GM08714 (cell line): ENCODE data around the gene CXCL6.

ENCODE experiments used
- H3K4me3 ChIP-seq: fragments of 200-500 bp; sonication (Bioruptor generic); 2 replicates; pipeline ENCODE4 v1.5.1; 2014; ENCODE audit warnings: mild to moderate bottlenecking, low read length, inconsistent platforms
- ZNF274 ChIP-seq: IDR thresholded peaks from 2 replicates; pipeline ENCODE4 v1.6.1; 2012; ENCODE audit warnings: mild to moderate bottlenecking, low read depth, low read length

The CXCL6 gene

DNA sequence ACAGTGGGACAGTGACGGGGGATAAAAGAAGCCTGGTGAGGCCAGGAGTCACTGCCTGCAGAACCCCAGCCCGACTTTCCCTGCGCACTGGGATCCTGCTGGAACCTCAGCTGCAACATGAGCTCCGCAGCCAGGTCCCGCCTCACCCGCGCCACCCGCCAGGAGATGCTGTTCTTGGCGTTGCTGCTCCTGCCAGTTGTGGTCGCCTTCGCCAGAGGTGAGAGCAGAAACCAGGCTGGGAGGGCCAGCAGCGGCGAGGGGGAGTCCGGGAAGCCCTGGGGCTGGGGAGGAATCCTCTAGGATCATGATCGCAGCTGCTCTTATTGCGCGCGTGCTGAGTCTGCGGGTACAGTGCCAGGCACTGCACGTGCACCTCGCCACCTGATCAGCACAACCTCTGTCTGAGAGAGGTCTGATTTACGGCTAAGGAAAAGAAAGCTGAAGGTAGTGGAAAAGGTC is 16.8 kb downstream of the CXCL6 start, which contains the start of gene PF4V1:
PF4V1 (plus strand) TSS at position 51 of the 459 bp plus-strand sequence; CDS start at position 118, 67 bp downstream.
- H3K4me3 ChIP-seq = no peak within 1 kb of the TSS

DNA sequence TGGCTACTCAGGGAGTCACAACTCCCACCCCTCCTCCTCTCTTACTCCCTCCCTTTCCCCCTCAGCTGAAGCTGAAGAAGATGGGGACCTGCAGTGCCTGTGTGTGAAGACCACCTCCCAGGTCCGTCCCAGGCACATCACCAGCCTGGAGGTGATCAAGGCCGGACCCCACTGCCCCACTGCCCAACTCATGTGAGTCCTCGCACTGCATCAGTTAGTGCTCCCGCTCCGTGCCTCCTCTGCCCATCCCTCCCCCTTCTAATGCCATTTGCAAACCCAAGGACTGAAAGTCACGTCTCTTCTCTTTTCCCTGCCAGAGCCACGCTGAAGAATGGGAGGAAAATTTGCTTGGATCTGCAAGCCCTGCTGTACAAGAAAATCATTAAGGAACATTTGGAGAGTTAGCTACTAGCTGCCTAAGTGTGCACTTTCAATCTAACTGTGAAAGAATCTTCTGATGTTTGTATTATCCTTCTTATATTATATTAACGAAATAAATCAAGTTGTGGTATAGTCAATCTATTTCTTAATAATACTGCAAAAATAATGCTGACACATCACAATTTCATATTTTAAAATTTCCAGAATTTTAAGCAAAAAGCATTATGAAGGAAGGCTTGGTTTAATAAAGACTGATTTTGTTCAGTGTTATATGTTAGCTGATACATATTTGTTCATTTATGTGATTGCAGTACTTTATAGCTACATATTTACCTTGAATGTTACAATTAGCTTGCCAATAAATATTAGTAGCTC is 17.4 kb downstream of the CXCL6 start:
- TF ChIP-seq ZNF274 = no peak
- no peak overlapping the region for H3K4me3 ChIP-seq

More for the DNA sequence above, 16.8 kb downstream of the CXCL6 start, which contains the start of gene PF4V1:
- TF ChIP-seq ZNF274 = no peak

DNA sequence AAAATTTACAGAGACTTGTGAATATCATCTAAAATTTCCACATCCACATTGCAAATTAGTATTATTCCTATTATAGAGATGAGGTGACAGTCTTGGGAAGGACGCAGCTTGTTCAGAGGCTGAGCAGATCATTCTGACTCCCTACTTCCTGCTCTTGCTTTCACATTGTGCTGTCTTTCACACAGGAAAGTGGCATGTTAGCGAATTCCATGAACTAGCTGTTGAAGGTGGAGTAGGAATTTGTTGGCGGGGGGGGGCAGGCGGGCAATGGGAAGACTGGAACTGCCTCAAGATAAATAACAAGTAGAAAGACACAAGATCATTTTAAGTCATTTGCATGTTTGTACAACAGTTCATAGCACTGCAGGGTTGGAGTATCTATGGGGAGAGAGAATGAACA is 18.9 kb downstream of the CXCL6 start:
- TF ChIP-seq ZNF274 = no peak
- H3K4me3 ChIP-seq = no peak overlapping the region

DNA sequence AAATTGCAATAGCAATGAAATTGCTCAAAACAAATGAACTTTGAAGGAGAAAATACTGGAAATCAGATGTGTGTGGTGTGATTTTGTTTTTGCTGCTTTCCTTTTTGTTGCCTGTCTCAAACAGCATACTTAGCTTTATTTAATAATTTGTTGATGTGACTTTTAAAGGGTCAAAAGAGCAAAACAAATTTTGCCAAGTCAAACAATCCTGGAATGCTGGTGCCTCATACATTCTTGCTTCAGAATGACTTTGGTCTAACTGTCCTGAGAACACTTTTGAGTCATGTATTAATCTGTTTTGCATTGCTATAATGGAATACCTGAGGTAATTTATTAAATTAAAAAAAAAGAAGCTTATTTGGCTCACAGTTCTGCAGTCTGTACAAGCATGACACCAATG is 20.0 kb downstream of the CXCL6 start:
- no peak for TF ChIP-seq ZNF274
- no peak overlapping the region for H3K4me3 ChIP-seq

DNA sequence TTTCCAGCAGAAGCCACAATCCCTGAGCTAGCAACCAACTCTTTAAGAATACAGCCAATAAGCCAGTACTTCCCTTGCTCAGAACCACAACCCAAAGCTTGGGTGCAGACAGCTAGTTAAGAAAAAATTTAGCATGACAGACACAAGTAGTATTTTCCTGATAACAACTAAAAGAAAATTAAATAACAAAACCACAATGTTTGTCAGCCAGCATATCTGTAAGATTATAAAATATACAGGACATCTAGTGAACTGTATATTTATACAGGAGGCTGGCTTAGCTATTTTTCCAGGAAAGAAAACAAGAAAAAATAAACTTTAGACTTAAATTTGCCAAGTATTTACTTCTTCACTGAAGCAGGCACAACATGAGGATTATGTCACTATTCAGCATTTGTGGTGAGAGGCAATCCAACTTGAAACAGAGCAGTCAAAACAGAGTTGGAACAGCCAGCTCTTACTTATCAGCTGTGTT is 23.2 kb downstream of the CXCL6 start:
- TF ChIP-seq ZNF274 = no peak
- no peak overlapping the region for H3K4me3 ChIP-seq

DNA sequence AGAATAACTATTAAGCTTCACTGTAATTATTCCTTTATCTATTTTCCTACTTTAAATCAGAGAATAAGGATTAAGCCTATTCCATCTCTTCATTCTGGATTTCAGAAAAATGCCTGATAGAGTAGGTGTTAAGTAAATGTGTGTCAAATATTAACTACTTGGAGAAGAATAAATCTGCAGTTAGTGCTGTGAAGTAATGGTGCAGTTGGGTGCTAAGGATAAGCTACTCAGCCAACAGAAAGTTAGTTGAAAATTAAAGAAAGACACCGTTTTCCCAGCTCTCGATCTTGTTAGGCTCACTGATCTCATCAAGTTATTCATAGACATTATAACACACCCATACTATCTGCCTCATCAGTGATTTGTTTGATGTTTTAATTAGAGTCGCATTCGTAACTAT is 23.7 kb downstream of the CXCL6 start:
- TF ChIP-seq ZNF274 = no peak
- no peak overlapping the region for H3K4me3 ChIP-seq

GRCh38 chr4:73860917-73861316 is 24.4 kb downstream of the CXCL6 start:
- H3K4me3 ChIP-seq = no peak overlapping the region
- no peak for TF ChIP-seq ZNF274

- H3K4me3 ChIP-seq = no peak overlapping the region
- TF ChIP-seq ZNF274 = no peak
Measured at GRCh38 chr4:73862322-73862721, 25.8 kb downstream of the CXCL6 start.

DNA sequence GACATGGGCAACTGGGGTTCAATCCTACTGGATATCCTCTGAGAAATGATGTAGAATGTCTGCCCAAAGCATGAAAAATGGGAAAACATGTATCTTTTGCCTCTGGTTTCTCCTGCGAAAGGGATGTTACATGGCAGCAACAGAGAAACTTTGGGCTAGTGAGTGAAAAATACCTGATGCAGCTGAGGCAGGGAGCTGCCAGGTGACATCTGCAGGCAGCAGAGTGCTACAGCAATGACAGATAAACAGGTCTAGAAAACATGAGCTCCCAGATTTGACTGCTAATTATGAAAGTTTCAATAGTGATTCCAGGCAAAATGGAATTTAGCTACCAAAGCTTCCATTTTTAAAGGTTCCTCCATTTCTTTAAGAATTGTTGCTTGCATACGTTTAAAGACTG is 27.9 kb downstream of the CXCL6 start:
- TF ChIP-seq ZNF274 = no peak
- H3K4me3 ChIP-seq = no peak overlapping the region

DNA sequence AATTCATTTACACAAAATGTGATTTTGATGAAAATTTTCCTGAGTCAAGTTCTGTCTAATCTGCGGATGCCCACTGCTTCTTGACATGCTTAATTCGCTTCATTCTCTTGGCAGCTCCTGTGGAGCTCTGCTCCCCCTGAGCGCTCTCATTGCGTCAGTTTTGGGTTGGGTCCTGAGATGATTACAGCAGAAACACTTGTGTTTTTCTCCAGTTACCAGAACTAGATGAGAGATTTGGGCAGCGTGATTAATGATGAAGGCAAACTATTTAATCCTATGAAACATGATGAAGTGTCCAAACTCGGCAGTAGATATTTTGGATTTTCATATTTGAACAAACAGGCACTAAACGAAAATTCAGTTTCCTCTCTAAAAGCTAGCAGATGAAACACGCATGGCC is 28.5 kb downstream of the CXCL6 start:
- TF ChIP-seq ZNF274 = no peak
- no peak overlapping the region for H3K4me3 ChIP-seq

- H3K4me3 ChIP-seq = no peak overlapping the region
- no peak for TF ChIP-seq ZNF274
Measured at GRCh38 chr4:73865431-73866096, 29.1 kb downstream of the CXCL6 start.

DNA sequence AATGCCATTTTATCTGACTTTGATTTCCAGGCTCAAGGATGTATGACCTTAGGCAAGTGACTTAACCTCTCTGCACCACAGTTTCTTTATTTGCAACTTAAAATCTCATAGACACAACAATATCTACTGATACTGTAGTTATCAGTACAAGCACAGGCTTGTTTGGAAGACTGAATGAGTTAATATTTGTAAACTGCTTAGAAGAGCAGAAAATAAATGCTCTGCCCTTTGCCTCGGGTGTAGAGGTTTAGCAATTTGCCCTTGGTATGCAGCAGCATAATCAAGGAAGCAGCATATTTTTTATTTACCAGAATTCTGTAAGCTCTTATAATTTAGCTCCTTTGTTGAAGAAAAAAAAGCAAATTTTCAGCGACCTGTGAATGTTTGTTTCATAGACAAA is 29.8 kb downstream of the CXCL6 start:
- no peak for TF ChIP-seq ZNF274
- H3K4me3 ChIP-seq = no peak overlapping the region

GRCh38 chr4:73867783-73868182 is 31.3 kb downstream of the CXCL6 start:
- no peak for TF ChIP-seq ZNF274
- no peak overlapping the region for H3K4me3 ChIP-seq

GRCh38 chr4:73868206-73869129 is 32.0 kb downstream of the CXCL6 start:
- H3K4me3 ChIP-seq = no peak overlapping the region
- TF ChIP-seq ZNF274 = no peak
